GM21367 (cell line): ENCODE measurements around the gene FBXL13.
"Not testable (repeated sequence)": the region's sequence is repeated elsewhere in the genome, so short reads cannot be mapped to it uniquely, and the experiment has no call there.

Experiments used
- ATAC-seq: cut with Tn5 transposase; IDR thresholded peaks from one replicate; pipeline ENCODE4 v1.9.1; 2021; ENCODE audit not compliant: unreplicated experiment

The FBXL13 gene

DNA sequence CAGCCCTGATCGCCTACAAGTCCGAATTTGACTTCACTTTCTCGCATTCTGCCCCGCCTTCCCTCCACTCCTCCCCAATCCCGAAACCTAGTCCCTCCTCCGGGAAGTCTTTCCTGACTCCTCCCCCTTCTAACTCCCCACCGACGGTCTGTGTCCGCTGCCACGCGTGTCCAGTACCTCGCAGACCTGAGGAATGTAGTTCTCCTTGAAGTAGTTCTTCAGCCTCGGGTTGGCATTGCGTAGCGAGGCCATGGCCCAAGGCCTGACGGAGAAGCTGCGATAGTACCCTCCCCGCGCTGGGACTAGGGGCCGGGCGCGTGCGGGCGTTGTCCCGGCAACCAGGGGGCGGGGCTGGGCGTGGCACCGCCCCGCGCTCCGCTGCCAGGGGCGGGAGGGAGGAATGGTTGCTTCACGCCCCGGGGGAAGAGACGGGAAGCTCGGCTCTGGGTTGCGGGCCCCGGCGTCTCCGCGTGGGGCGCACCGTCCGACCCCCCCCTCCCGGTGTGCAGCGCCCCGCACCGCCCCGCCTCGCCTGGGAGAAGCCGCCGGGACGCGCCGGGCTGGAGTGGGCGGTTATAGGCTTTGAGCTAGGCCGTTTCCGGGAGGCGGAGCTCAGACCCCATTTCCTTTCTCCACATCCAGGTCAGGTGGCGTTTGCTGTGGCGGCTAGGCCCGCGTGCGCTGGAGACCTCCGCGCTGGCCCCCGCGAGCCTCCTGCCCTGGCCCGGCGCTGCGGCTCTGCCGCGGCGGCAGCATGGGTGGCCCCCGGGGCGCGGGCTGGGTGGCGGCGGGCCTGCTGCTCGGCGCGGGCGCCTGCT, at the start of gene FBXL13, which contains the start of gene ARMC10:
Gene FBXL13, minus strand, starts transcription at position 278 of the 818 bp plus-strand sequence.
Gene ARMC10, plus strand, starts transcription at position 622 of the 818 bp plus-strand sequence. Its CDS starts 133 bp downstream, at position 755.
- ATAC-seq = peak; percentile 85

DNA sequence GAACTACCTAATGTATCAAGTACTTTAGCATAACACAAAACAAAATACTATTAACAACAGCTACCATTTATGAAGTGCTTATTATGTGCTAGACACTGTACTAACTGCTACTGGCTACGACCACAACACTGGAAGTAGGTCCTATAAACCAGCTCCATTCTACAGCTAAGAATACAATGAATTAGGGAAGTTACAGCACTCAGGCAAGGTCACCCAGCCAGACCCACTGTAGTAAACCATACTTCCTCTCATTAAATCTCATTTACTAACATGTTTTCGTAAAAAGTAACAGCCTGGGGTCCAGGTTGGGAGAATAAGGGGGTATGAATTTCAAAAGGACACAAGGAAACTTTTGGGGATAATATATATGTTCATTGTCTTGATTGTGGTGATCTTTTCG, 48.9 kb upstream of the FBXL13 start:
- no peak for ATAC-seq

DNA sequence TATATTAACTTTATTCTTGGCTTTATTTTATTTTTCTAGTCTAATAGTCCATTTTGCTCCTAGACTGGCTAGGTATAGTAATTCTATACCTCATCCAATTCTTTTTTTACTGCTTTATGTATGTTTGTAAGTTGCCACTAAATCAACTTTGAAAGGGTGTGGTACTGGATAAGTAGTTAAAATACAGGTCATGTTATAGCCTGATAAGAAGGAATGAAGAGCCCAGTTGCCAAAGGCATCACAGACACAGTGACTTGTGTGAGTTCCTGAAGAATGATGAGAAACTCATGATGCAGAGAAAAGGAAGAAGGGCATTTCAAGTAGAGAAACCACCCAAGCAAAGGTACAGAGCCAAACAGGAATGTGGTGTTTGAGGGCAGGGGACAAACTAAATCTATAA, 47.0 kb upstream of the FBXL13 start:
- no peak for ATAC-seq

DNA sequence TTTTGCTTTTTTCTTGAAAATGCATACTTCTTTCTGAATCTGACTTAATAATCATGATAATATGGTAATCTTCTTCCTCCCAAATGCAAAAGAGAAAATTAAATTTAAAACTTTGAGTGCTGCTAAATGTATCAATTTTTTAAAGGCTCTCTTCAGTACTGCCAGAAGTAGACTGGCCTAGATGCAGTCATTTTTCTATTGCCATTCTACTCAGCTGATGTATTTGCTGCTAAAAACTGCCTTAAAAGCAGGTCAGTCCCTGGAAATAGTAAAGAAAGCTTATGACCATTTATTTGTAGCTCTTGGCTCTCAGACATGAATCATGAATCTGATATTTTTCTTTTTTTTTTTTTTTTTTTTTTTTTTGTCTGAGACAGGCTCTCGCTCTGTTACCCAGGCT, 45.8 kb upstream of the FBXL13 start:
- ATAC-seq = no peak

DNA sequence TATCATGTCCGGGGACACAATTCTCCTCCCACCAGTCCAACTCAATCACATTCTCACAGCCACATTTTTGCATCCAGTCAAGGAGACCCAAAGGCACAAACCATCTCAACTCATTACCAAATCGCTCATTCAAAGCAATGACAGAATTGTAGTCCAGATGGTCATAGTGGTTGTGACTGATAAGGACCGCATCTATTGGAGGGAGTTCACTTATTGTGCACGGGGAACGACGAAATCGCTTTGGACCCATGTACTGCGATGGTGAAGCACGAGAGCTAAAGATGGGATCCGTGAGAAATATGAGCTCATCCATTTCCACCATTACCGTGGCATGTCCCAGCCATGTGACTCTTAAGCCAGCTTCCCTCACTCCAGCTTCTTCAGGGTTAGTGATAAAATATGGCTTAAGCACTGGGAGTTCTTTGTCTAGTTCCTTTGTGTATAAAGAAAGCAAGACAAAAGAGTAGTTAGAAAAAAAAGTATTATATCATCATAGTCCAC, 45.2 kb upstream of the FBXL13 start:
- ATAC-seq = no peak

DNA sequence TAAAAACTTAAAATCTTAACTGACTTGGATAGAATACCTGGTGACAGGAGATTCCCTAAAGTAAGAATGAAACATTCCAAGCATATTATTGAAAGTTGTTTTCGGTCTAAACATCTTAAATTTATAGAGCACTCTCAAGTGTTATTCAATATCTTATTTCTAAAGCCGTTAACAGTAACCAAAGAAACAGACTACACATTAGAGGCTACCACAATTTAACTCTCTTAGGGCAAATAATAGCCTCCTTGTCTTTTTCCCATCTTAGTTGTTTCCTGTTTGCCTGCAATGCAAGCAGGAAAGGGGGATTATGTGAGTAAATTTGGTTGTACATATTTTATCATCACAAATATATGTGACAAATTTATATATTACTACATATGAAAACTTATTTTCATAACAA, 42.9 kb upstream of the FBXL13 start:
- ATAC-seq = no peak

DNA sequence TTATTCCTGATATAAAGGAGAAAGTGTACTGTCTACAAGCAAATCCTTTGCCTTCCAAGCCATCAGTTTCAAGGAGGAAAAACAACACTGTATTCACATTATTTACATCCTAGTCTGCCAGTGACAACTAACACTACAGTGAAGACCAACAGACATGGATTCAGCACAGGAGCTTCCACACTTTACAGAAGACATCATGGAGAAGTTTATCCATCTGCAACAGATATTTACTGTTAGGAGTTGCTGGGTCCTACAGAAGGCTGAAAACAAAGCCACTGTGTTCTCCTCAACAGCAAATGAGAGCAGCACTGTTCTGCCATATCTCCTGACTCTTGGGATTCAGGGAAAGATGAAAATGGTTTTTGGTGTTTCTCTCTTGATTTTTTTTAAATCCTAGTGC, 42.4 kb upstream of the FBXL13 start:
- ATAC-seq = no peak

DNA sequence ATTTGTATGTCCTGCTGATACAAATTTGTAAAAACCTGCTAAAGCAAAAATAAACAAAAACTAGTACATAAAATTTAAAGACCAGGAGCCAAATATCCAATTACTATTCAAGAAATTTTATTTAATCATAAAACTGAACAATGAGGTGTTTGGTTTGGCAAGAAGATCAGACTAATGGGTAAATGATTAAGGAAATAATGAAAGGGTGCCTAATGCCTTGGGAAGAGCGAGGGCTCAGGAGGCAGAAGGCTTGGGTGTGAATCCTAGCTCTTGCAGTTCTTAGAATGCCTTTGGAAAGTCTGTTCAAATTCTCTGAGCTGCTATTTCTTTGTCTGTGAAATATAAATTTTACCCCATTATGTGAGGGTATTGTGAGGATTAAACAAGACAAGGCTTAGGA, 41.9 kb upstream of the FBXL13 start:
- ATAC-seq = no peak

DNA sequence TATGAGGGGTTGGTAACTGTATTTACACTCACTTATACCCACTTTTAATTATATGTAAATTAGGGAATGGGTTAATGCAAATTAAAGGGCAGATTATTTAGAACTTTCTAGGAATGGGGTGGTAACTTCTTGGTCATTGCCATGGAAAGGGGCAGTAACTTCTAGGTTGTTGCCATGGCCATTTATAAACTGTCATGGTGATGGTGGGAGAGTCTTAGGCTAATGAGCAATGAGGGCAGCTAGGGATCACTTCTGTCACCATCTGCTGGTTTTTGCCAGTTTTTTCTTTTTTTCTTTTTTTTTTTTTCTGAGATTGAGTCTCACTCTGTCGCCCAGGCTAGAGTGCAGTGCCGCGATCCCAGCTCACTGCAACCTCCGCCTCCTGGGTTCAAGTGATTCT, 41.2 kb upstream of the FBXL13 start:
- no peak for ATAC-seq

DNA sequence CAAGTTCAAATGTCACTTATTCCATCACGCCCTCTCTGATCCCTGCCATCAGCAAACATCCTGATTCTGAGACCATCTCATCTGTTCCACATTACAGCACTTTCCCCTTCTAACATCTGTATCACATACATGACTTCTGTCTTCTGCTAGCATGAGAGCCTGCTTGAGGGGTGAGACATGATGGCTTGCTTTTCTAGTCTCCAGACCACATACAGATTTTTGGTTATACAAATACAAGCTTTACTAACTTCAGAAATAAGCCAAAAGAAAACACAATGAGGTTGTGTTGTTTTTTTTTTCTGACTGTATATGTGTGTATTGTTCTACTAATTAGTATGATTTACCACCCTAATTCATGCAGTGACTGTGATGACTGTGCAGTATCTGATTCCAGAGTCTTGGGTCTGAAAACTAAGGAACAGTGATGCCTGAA, 40.0 kb upstream of the FBXL13 start:
- no peak for ATAC-seq

DNA sequence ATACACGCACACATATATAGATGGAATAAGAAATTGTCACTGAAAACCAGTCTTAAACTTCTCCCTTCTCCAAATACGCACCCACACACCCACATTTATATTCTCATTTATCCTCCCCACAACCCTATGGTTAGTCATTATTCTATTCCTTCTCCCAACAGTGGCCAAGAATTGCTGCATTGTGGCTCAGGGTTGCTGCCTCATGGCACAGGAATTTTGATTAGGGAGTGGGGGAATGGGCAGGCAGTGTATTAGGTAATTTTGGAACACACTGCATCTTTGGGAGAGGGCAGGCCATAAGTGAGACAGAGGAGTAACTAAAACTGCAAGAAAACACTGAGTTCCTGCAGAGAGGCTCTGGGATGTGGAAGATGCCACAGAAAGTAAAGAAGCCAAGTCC, 38.6 kb upstream of the FBXL13 start:
- ATAC-seq = no peak

DNA sequence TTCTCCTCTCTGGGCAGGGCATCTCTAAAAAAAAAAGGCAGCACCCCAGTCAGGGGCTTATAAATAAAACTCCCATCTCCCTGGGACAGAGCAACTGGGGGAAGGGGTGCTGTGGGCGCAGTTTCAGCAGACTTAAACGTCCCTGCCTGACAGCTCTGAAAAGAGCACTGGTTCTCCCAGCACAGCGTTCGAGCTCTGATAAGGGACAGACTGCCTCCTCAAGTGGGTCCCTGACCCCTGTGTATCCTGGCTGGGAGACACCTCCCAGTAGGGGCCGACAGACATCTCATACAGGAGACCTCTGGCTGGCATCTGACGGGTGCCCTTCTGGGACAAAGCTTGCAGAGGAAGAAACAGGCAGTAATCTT, 32.1 kb upstream of the FBXL13 start:
- not testable (repeated sequence) for ATAC-seq

DNA sequence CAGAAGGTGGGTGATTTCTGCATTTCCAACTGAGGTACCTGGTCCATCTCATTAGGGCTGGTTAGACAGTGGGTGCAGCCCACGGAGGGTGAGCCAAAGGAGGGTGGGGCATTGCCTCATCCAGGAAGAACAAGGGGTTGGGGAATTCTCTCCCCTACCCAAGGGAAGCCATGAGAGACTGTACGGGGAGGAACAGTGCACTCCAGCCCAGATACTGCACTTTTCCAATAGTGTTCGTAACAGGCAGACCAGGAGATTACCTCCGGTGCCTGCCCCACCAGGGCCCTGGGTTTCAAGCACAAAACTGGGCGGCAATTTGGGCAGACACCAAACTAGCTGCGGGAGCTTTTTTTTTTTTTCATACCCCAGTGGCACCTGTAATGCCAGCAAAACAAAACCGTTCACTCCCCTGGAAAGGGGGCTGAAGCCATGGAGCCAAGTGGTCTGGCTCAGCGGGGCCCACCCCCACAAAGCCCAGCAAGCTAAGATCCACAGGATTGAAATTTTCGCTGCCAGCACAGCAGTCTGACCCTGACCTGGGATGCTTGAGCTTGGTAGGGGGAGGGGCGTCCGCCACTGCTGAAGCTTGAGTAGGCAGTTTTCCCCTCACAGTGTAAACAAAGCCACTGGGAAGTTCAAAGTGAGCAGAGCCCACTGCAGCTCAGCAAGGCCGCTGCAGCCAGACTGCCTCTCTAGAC, 31.6 kb upstream of the FBXL13 start:
- ATAC-seq = no peak

DNA sequence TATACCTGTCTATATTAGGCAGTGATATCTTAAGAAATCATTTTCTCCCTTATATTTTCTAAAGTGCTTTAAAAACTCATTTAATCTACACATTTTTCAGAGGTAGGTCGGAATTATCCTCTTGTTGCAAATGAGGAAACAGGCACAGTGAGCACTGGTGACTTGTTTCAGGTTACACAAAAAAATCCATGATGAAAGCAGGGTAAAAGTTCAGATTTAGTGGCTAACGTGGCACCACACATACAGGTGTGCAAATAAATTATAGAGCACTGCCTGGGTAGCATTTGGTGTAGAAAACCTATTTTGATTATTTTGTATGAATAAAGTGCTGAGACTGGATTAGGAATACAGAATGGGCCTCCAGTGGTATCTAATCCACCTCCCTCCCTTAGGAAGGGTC, 26.9 kb upstream of the FBXL13 start:
- ATAC-seq = no peak

DNA sequence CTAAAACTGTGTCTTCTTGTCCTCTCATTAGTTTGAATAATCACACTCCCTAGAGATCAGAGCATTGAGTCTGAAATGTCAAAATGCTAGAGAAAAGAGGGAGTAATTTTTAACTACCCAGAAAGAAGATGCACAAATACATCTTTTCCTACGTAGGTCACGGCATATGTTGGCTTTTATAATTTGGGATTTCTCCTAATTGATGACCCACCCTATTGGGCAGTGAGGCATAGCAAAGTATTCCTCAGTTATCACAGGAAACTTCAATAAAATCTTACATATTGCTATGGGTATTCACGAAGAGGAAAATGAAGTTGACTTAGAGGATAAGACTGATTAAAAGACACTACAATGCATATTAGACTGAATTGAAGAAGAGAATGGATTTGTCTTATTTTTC, 25.8 kb upstream of the FBXL13 start:
- ATAC-seq = no peak

DNA sequence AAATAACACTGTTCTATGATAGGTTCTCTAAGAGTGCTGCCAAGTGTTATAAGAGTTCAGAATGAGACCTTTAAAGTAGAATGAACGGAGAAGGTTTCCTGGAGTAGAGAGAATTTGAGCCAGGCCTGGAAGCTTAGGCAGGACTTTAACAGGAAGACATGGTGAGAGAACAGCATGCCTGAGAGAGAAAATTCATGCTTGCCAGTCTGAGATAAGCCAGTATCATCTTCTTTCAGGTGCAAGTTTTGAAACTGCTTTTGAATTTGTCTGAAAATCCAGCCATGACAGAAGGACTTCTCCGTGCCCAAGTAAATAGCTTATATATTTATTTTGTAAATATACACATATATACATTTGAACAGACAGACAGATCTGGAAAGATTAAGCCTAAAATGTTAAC, 22.4 kb upstream of the FBXL13 start:
- no peak for ATAC-seq

DNA sequence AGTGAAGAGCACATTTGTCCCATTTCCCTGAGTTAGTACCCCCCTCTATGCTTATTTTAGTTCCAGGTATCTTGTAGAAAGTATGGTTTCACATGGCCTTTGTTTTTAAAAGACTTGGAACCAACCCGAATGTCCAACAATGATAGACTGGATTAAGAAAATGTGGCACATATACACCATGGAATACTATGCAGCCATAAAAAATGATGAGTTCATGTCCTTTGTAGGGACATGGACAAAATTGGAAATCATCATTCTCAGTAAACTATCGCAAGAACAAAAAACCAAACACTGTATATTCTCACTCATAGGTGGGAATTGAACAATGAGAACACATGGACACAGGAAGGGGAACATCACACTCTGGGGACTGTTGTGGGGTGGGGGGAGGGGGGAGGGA, 21.0 kb upstream of the FBXL13 start:
- not testable (repeated sequence) for ATAC-seq

DNA sequence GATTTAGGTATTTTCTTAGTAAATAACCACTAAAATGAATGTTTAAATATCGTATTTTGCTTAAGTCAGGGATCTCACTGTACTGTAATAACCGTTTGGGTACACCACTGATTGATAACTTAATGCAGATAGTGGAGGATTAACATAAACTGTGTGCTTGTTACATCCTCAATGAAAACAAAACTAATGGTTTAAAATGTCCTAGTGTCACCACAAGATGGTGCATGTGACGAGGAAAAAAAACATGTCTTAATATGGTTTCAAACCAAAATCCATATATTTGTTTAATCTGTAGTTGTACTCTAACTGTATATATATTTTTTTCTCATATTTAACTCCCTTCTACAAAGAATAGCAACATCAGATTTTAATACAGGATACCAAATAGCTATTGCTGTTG, 19.5 kb upstream of the FBXL13 start:
- ATAC-seq = no peak

DNA sequence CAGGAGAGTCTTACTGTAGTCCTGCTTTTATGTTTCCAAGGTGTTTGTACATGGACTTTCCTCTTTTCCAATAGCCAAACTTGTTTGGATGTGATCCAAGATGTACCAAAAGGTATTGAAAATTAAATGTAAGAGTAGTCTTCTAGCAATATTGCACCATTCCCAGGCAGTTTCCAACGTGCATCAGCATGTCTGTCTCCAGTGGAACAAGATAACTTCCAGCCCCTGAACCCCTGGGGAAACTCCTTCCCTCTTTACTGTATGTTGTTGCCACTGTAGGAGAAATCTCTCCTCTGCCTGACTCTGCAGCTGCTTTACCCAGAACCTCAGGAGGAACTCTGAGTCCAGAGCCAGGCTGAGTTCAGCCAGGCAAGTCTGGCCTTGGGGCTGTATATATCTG, 18.8 kb upstream of the FBXL13 start:
- no peak for ATAC-seq

DNA sequence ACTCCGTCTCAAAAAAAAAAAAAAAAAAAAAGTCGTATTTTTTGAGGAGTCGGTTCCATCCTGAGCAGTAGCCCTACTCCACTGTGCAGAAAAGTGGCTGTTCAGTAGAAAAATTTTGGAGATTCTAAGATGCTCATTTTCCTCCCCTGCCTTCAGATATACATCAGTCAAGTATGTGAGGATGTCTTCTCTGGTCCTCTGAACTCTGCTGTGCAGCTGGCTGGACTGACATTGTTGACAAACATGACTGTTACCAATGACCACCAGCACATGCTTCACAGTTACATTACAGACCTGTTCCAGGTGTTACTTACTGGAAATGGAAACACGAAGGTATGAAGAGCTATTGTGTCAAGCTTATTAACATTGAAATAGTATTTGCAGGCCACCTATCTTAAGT, 17.7 kb upstream of the FBXL13 start:
- ATAC-seq = not testable (repeated sequence)

DNA sequence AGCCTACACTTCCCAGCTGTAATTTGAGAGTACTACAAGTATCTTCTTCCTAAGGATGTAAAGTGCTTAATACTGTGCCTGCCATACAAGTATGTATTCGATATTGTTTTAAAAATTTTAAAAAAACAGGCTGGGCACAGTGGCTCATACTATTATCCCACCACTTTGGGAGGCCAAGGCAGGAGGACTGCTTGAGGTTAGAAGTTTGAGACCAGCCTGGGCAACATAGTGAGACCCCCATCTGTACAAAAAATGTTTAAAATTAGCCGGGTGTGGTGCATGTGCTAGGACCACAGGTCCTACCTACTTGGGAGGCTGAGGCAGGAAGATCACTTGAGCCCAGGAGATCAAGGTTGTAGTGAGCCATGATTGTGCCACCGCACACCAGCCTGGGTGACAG, 8.6 kb upstream of the FBXL13 start:
- no peak for ATAC-seq

DNA sequence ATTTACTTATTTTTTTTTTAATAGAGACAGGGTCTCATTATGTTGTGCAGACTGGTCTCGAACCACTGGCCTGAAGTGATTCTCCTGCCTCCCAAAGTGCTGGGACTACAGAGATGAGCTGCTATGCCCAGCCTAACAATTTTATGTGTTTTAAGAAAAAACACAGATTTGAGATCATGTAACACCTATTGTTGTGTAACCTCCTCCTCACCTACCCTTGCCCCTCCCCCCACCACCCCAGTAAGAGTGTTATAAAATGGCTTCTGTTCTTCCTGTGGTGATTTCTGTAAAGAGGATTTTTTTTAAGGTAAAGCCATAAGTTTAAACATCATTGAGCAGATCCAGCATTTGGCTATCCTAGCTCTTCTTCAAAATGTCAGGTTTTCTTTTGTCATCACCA, 7.9 kb upstream of the FBXL13 start:
- no peak for ATAC-seq
